HUDEP-2 (cell line): ENCODE data around the gene SH3BP2.
"Not testable (repeated sequence)": the region's sequence is repeated elsewhere in the genome, so short reads cannot be mapped to it uniquely, and the experiment has no call there.

Experiments used
- DNase-seq, 76 experiments: peaks; one replicate each; lab custom pipeline; 2025; ENCODE audit not compliant: unreplicated experiment in 76 of 76; lab: John Stamatoyannopoulos, UW

SH3BP2 gene

DNA sequence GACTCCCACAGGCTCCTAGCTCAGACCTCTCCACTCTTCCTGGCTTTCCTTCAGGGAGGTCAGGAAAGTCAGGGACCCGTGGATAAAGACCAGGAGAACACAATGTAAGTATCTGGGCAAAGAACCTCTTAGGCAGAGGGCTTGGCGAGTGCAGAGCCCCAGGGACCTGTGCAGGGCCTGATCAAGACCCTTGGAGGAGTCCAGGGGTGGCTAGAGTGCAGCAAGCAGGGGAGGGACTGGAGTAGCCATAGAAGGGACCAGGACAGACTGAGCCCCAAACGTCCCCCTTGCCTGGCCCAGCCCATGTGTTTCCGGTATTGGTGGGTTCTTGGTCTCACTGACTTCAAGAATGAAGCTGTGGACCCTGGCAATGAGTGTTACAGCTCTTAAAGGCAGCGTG is 30.8 kb upstream of the SH3BP2 start:
- DNase-seq = no peak

DNA sequence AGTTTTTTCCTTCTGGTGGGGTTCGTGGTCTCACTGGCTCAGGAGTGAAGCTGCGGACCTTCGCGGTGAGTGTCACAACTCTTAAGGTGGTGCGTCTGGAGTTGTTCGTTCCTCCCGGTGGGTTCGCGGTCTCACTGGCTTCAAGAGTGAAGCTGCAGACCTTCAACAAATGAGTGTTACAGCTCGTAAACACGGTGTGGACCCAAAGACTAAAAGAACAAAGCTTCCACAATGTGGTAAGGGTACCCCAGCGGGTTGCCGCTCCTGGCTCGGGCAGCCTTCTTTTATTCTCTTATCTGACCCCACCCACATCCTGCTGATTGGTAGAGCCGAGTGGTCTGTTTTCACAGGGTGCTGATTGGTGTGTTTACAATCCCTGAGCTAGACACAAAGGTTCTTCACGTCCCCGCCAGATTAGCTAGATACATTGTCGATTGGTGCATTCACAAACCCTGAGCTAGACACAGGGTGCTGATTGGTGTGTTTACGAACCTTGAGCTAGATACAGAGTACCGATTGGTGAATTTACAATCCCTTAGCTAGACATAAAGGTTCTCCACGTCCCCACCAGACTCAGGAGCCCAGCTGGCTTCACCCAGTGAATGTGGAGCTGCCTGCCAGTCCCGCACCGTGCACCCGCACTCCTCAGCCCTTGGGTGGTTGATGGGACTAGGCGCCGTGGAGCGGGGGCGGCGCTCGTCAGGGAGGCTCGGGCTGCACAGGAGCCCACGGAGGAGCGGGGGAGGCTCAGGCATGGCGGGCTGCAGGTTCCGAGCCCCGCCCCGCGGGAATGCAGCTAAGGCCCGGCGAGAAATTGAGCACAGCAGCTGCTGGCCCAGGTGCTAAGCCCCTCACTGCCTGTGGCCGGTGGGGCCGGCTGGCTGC is 30.2 kb upstream of the SH3BP2 start:
- not testable (repeated sequence) for DNase-seq

GRCh38 chr4:2763511-2763967 is 29.3 kb upstream of the SH3BP2 start:
- no peak for DNase-seq

GRCh38 chr4:2765832-2766526 is 26.9 kb upstream of the SH3BP2 start:
- DNase-seq = no peak

- no peak for DNase-seq
These were observed 25.7 kb upstream of the SH3BP2 start for GRCh38 chr4:2767046-2767704.

GRCh38 chr4:2767705-2768074 is 25.2 kb upstream of the SH3BP2 start:
- peak in 4 of 76 experiments; percentile 12 to 25 (median 18) for DNase-seq

- DNase-seq = no peak
These were observed 24.8 kb upstream of the SH3BP2 start for GRCh38 chr4:2768124-2768523.

- DNase-seq = no peak
These were observed 24.0 kb upstream of the SH3BP2 start for GRCh38 chr4:2768921-2769336.

GRCh38 chr4:2771264-2771663 is 21.6 kb upstream of the SH3BP2 start:
- DNase-seq = no peak

DNA sequence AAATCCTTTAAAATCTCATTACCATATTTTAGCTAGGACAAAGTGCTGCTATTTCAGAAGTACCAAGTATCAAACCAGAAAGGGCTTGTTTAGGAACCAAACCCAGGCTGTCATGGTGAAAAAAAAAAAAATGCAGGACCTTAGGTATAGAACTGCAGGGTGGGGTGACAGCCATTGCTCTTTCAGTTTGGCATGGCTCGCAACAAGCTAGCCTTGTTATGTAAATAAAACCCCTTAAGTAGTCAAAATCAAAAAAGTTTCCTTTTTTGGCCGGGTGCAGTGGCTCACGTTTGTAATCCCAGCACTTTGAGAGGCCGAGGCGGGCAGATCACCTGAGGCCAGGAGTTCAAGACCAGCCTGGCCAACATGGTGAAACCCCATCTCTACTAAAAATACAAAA is 12.2 kb upstream of the SH3BP2 start:
- not testable (repeated sequence) for DNase-seq

DNA sequence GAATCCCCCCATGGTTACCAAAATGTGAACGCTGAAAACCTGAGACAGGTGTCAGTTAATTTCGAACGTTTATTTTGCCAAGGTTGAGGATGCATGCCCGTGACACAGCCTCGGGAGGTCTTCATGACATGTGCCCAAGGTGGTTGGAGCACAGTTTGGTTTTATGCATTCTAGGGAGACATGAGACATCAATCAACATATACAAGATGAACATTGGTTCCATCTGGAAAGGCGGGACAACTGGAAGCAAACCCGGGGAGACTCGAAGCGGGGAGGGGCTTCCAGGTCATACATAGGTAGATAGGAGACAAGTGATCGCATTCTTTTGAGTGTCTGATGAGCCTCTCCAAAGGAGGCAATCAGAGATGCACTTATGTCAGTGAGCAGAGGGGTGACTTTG is 11.0 kb upstream of the SH3BP2 start:
- DNase-seq = no peak

DNA sequence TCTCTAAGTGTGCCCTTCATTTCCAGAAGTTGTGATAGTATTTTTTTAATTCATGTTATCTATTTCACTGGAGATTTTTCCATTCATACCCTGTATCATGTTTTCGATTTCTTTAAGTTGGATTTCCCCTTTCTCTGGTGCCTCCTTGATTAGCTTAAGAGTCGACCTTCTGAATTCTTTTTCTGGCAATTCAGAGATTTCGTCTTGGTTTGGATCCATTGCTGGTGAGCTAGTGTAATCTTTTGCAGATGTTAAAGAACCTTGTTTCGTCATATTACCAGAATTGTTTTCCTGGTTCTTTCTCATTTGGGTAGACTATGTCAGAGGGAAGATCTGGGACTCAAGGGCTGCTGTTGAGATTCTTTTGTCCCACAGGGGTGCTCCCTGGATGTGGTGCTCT is 9.1 kb upstream of the SH3BP2 start:
- DNase-seq = no peak

DNA sequence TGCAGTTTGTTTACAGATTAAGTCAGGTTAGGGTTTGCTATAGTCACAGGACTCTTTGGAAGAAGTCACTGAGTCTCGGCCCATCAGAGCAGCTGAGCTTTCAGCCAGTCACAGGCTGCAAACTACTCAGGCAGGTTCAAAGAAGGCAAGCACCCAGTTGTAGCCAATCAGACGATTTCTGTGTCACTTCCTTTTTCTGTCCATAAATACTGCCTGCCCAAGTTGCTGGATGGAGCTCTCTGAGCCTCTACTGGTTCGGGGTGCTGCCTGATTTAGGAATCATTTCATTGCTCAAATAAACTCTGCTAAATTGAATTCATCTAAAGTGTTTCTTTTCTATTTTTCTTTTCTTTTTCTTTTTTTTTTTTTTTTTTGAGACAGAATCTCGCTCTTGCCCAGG is 7.3 kb upstream of the SH3BP2 start:
- peak in 4 of 76 experiments; percentile 9 to 18 (median 13) for DNase-seq

DNA sequence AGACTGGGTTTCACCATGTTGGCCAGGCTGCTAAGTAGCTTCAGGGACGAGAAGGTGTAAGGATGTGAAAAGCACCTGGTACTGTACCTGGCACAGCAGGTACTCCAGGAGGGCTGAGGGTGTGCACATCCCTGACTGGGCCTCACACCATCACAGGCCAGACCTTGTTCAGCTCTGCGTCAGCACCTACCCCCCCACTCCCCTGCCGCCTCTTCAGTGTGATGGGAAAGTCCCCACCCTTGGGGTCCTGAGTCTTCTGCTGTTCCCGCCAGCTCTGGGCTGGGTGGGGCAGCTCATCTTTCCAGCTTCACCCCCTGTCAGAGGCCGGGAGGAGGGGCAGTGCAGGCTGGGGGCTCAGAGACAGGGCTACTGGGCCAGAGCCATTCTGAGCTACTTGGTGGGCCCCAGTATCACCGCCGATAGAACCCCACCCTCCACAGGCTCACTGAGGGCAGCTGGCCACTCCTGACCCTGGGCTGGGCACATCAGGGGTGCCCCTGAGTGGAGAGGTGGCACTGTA is 6.7 kb upstream of the SH3BP2 start:
- DNase-seq = no peak

GRCh38 chr4:2786794-2787229 is 6.1 kb upstream of the SH3BP2 start:
- DNase-seq = no peak

DNA sequence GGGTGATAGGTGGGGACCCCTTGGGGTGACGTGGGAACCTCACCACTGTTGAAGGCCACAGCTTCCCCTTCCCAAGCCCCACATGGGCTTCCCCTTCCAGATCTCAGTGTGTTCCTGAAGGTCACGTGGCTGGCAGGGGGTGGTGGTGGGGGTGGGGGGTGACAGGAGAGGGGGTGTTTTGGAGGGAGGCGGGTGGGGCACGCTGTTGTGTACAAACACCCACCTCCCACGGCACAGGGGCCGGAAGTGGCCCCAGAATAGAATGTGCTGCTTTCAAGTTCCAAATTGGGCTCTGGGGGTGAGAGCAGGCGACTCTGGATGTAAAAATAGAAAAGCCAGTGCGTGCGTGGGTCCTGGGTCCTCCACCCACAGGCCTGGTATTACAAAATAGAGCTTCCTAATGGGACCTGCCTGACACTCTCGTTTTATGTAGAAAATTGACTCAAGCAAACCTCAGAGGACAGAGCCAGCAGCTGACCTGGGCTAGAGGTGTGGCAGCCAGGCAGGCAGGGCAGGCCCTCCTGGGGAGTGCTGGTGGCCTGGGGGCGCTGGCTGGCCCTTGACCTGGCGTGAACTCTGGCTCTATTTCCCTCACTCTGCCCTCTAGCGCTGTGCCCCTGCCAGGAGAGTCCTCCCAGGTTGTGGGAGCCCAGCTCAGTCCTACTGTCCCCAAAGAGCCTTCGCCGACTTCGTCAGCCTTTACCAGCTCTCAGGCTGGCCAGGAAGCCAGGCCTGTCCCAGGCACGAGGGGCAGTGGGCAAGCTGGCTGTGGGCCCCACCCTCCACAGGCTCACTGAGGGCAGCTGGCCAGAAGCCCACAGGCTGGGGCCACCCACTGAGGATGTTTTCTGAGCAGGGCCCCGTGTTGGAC is 5.4 kb upstream of the SH3BP2 start:
- DNase-seq = no peak

DNA sequence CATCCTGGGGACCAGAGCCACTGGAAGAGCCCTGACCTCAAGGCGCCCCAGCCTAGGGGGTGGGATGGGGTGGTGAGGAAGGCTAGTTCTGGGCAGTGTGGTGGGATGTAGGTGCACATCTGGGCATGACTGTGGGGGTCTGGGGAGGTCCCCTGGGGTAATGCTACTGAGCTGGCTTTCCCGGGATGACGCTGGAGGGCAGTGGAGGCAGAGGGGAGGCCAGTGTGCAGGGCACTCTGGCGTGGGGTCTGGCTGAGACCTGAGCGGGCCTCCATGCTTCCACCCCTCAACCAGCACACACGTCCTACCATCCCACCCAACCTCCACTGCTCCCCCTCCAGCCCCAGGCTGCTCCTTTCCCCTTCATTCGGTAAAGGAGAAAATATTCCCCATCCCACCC is 4.8 kb upstream of the SH3BP2 start:
- DNase-seq = no peak

DNA sequence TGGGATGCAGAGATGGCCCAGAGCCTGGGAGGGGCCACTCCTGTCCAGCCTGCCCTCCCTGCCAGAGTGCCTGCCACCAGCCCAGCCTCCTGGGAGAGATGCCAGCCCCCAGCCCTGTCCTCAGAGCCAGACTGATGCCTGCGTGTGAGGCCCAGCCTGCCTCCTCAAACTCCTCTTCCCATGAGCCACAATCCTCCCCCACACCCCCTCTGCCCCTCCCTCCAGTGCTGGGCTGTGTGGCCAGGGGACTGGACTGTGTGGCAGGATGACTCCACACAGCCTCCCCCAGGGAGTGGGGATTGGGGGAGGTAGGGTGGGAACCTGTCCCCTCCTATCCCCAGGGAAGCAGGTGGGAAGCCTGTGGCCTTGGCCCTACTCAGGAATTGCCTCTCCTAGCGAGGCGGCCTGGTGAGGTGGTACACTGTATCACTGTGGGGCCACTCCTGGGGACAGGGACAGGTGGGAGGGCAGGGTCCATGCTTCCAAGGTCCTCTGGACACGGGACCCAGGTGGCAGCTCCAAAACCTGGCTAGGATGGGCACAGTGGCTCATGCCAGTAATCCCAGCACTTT is 4.3 kb upstream of the SH3BP2 start:
- peak in 27 of 76 experiments; percentile 11 to 57 (median 23) for DNase-seq

DNA sequence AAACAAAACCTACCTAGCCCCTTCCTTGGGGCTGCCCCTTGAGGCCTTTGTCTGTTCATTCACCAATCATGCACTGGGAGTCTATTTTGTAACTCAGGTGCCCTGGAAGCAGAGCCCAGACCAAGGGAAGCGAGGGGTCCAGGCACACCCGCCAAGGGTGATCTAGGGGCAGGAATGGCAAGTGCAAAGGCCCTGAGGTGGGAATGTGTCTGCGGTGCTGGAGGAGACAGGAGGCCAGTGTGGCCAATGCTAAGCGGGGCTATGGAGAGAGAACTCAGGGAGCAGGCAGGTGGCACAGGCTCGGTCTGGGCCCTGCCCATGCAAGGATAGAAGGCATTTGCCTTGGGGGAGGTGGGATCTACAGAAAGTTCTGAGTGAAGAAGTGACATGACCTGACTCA is 3.5 kb upstream of the SH3BP2 start:
- no peak for DNase-seq
